GM21423 (cell line): ENCODE results near the gene BRPF1.
A peak's percentile ranks its signal among the peaks of the same experiment; 100 is the strongest.
"Not testable (repeated sequence)": the region's sequence is repeated elsewhere in the genome, so short reads cannot be mapped to it uniquely, and the experiment has no call there.

Experiments
- ATAC-seq: cut with Tn5 transposase; IDR thresholded peaks from one replicate; pipeline ENCODE4 v1.9.1; 2021; ENCODE audit warnings: mild to moderate bottlenecking, moderate library complexity; ENCODE audit not compliant: unreplicated experiment

BRPF1 gene

DNA sequence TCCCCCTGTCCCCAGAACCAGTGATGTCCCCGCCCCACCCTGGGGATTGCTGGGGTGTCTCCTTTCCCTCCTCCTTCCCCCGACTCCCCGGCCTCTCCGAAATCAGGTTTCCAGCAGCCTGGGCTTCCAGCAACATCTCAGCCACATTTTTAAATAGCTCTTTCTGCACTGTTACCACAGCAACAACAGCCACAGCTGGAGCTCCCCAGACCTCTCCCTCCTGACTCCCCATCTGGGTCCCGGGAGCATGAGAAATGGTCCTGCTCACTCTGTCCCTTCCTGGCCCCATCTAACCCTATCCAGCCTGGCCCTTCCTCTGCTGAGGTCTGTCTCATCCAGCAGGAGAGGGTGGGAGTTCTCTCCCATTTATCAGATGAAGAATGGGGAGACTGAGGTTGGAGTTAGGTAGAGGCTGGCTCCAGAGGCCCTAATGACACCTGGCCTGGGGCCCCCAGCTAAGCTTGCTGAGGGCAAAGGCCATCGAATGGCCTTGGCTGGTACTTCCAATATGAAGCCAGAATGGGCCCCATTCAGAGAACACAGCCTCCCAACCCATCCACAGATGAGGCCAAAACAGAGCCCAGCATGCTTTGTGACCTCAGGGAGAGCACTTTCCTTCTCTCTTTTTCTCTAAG lies 36.7 kb downstream of the BRPF1 start:
- ATAC-seq = no peak

DNA sequence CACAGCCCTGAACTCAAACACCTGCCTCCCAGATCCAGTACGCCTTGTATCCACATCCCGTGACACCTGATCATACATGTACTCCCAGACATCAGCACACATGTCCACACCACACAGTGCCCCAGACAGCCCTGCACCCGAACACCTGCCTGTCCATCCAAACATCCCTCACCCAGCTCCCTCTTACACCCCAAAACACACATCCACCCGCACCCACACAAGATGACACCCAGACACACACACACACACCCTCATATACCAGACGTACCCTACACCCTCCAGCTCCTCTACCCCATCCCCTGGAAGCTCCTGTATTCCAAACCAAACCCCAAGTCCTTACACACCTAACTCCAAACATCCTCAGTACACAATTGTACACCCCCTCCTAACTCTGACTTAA lies 37.5 kb downstream of the BRPF1 start:
- ATAC-seq = no peak

DNA sequence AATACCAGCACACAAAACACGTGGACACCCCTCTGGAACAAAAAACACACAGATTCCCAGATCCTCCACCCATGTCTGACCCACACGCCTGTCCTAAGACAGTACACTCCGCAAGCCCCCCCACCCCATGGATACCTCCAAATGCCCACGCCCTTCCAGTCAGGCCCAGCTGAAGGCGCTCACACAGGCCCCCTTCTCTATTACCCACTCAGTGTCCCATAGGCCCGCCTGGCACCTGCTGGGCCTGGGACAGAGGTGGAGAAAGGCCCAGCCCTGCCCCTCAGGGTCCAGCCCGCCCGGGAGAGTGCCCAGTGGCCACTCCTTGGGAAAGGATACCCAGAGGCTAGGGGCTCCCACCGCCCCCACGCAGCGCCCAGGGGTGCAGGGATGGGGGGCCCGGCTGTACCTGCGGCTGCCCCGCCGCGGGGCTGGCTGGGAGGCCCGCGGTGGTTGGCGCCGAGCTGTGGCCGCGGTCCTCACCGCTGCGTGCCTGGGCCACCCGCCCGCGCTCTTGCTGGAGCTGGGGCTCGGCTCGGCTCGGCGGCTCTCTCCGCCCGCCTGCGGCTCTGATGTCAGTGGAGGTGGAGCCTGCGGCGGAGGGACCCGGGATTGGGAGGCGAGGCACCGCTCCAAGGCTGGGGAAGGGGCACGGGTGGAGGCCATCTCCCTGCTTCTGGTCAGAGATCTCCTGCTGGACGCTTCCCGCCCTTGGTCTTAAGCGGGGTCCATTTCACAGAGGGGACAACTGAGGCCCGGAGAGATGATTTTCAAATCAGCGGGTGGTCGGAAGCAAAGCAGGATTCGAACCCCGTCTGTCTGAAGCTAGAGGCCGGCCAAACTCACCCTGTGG lies 38.1 kb downstream of the BRPF1 start, which contains the start of gene CAMK1:
Gene CAMK1, minus strand, starts transcription at position 522 of the 850 bp plus-strand sequence. CDS start 2,198 bp downstream, outside the sequence.
- ATAC-seq = peak; percentile 62

DNA sequence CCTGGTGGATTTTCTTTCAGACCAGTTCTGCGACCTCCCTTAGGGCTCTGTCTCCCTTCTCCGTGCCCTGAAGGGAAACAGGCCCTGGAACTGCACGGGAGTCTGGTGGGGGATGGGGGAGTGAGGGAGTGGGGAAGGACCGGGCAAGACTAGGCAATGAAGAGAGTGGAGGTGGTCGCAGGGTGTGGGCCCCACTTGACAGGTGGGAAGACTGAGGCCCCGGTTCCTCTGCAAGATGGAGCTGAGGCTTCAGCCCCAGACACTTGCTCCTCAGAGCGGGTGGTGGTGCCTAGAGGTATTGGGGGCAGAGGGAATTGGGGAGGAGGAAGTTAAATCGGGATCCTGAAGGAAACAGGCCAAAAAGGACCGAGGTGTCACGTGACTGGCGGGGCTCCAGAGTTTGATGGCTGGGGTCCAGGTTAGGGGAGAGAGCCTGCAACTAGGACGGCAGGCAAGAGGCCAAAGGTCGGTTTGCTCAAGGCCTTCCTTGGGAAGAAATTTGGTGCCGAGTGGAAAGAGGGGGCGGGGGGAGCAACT lies 38.8 kb downstream of the BRPF1 start:
- ATAC-seq = no peak

DNA sequence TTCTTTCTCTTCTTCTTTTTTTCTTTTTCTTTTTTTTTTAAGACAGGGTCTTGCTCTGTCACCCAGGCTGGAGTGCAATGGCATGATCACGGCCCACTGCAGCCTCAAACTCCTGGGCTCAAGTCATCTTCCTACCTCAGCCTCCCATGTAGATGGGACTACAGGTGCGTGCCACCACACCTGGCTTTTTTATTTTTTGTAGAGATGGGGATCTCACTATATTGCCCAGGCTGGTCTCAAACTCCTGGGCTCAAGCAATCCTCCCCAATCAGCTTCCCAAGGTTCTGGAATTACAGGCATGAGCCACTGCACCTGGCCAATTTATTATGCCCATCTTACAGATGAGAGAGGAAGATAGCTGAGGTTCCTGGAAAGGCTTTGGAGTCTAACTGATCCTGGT lies 39.5 kb downstream of the BRPF1 start:
- not testable (repeated sequence) for ATAC-seq

DNA sequence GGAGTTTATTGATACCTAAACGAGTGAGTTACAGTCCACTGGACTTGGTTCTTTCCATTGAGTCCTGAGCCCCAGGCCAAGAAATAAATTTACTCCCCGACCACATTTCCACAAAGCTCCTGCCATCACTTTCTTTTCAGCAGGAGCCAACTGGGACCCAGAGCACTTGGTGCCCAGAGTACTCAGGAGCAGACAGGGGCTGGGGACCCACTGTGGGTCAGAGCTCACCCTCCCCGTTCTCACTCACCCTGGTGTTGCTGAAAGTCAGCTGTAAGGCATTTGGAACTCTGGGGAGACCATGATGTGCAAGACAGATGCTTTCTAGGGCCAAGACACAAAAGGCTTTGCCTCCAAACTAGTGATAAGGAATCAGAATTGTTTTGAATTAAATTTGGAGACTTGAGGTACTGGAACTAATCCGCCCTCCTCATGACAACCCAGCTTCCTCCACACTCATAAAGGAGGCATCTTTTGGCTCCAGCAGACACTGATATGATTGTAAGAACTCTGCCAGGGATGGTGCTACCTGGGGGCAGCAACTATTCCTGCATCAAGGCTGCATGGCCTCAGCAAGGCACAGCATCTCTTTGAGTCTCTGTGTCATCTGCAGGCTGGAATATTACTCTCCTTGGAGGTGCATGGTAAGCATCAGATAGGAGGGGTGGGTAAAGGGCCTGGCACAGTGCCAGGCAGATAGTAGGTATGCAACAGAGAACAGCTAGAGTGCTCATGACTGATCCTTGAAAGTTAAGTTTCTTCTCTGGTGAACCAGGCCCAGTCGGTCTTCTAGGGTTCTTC lies 45.6 kb downstream of the BRPF1 start:
- ATAC-seq = no peak

DNA sequence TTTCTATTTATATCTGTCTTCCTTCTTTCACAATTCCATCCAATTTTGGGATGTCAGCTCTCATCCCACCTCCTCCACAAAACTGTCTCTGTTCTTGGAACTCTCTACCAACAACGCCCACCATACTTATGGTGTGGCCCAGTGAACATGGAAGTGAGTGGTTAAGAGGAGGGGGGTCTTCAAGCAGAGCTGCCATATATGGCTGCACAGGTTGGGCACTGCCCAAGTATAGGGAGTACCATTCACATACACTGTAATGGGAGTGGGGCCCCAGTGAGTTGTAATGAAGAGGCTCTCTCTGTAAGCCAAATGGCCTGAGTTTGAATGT lies 46.1 kb downstream of the BRPF1 start:
- no peak for ATAC-seq

DNA sequence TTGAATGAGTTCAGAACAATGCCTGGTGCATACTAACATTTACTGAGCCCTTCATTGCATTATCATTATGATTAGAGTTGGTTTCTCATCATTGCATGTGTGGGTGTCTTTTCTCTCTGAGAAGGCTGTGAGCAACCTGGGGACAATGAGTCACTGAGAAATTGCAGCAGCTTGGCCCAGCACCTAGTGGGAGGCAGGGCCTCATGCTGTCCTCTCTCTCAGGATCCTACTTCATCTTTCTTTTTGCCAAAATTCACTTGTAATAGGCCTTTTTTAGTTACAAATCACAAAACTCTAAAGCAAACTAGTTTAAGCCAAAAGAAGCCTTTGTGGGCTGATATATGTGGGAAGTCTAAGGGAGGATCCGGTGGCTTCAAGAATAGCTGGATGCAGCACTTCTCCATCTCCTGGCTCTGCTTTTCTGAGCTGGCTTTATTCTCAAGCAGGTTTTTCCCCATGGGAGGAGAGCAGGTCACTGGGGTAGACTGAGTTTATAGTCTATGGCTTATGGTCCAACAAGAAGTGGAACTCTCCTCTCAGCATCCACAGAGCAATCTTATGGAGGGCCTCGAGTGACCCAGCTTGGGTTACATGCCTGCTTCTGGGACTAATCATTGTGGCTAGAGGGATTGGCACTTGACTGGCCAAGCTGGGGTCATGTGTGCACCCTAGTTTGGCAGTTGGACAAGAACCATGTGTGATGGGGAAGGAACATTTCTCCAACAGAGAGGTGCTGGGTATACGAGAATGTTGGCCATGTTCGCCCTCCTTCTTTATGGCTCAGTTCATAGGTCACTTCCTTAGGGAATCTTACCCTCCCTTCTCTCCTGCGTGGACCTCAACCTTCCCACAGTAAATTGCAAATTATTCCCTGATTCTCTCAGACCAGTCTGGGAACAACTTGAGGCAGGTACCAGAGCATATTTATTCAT lies 46.9 kb downstream of the BRPF1 start:
- ATAC-seq = no peak

DNA sequence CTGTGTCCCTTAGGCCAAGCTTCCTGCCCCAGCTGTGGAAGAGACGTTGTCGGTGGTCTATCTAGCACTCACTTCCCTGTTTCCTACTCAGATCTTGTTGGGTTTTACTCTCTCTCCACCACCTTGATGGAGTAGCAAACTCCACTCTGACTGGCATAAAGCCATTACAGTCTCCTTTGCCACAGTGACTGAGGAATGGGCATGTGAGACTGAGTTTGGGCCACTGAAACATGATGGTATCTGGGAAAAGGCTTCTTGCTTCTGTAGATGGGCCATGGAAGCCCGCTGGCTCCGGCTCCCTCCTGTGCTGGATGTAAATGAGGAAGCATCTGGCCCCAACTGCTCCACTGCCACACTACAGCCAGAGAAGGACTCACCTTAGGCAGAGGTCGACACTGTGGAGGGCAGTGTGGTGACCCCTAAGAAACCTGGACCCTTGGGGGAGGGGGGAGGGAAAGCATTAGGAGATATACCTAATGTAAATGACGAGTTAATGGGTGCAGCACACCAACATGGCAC lies 47.6 kb downstream of the BRPF1 start:
- no peak for ATAC-seq

DNA sequence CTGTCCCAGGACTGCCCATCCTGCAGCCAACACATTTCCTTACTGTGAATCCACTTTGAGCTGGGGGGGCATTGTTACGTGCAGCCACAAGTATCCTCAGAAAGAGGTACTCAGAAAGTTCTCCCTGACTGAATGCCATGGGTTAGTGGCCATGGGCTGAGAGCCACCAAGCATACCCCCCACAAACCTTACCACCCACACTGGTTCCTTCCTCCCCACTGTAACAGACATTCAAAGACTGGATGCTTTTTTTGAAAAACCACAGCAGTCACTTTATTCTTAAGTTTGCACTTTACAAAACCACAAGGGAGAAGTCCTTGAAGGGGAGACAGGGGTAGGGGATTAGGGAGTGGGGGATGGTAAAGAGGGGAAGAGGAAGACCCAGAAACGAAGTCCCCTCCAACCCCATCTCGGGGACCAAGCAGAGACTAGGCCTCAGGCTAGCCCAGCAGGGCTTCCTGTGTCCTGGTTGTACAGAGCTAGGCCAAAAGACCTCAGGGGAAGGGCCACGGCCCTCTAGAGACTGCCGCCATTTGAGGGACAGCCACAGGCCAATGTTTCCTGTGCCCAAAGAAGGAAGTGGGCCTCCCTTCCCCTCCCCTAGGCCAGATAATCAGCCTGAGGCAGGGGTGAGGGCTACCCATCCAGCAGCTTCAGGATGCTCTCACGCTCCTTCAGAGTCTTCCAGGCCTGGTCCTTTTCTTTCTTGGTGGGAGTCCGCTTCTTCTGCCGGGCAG lies 48.4 kb downstream of the BRPF1 start:
- ATAC-seq = peak; percentile 66

DNA sequence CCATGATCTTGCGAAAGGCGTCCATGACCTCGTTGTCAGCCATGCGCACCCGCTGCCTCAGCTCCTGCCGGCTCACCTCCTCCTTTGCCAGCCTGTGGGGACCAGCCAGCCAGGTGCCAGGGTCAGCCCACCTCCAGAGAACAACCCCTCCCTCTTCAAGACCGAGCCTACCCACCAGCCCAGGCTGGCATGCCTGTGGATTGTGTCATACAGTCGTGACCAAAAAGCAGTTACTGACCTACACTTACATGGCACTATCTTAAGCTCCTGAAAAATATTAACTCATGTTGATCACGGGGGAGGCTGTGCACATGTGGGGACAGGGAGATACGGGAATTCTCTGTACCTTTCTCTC lies 48.9 kb downstream of the BRPF1 start:
- no peak for ATAC-seq

DNA sequence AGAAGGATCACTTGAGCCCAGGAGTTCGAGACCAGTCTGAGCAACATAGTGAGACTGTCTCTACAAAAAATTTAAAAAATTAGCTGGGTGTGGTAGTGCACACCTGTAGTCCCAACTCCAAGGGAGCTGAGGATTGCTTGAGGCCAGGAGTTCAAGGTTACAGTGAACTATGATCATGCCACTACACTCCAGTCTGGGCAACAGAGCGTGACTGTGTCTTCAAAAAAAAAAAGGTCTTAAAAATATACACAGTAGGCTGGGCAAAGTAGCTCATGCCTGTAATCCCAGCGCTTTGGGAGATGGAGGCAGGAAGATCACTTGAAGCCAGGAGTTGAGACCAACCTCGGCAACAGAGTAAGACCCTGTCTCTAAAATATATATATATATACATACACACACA lies 49.4 kb downstream of the BRPF1 start:
- no peak for ATAC-seq

DNA sequence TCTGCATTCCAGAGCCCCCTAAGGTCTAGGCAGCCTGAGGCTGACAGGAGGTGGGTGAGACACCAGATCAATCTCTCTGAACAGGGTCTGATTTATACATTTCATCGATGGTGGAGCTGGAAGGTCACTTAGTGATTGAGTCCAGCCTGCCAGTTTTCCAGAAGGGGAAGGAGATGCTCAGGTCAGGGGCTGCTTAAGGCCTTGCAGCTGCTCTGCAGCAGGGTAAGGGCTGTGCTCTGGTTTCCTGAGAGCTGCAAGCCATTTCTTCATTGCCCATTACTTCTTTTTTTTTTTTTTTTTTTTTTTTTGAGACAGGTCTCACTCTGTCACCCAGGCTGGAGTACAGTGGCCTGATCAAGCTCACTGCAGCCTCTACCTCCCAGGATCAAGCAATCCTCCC lies 50.0 kb downstream of the BRPF1 start:
- no peak for ATAC-seq

DNA sequence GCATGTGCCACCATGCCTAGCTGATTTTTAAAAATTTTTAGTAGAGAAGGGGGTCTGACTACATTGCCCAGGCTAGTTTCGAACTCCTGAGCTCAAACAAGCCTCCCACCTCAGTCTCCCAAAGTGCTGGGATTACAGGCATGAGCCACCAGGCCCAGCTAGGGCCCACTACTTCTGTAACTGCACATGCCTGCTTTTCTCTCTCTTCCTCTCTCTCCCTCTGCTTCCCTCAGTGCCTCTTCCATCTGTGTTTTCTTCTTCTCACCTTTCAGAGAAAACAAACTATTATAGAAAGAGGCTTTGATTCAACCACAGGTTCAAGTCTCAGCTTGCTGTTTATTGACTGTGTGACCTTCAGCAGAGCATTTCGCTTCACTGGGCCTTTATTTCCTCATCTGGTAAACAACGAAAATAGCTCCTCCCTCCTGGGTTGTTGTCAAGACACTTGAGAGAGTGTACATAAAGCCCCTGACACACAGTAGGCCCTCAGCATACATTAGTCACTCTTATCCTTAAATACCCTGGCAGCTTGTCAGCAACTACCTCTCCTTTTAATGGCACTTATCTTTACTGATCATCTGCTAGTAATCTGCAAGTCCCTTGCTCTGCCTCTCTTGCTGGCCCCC lies 50.6 kb downstream of the BRPF1 start:
- ATAC-seq = no peak

DNA sequence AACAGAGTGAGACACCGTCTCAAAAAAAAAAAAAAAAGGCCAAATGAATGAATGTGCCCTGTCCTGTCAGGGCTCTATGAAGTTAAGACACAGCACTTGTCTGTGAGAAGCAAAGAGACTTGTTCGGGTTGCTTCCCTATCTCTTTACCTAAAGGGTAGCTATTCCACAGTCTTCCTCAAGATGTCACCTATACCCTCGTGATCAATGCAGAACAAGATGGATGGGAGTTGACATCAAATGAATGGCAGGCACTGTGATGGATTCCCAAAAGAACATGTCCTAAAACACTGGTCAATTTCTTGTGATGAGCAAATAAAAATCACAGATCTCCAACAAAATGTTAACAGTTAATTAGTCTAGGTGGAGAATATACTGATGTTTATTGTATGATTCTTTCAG lies 51.2 kb downstream of the BRPF1 start:
- no peak for ATAC-seq

DNA sequence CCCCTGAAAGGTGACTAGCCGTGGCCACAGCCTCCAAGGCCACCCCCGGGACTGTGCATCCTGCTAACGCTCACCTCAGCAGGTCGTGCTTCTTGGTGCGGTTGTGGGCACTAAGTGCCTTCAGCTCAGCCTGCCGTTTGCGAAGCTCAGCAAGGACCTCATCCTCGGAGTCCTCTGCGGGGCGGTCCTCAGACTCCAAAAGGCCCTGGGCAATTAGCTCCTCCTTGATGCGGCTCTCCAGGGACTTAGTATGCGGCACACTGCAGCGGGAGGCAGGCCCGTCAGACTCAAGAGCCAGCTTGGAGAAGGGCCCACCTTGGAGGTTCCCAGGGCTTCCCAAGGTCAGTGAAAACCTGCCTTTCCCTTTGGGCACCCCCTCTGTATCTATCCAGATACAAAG lies 52.4 kb downstream of the BRPF1 start:
- ATAC-seq = no peak

DNA sequence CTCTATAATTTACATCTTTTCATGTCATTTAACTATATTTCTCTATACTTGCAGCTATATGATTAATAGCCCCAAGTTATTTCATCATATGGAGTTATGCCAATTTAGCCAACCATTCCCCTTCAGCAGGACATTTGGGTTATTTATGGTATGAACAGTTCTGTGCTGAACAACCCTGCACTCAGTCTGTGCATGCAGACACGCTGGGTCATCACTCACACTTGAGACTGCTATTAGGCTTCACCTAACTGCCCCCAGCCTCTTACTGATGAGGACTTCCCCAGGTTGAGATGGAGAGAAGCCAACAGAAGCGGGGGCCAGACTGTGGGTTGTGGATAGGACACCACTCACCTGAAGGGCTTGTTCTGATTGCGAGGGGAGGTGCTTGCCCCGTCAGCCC lies 53.4 kb downstream of the BRPF1 start:
- ATAC-seq = no peak

DNA sequence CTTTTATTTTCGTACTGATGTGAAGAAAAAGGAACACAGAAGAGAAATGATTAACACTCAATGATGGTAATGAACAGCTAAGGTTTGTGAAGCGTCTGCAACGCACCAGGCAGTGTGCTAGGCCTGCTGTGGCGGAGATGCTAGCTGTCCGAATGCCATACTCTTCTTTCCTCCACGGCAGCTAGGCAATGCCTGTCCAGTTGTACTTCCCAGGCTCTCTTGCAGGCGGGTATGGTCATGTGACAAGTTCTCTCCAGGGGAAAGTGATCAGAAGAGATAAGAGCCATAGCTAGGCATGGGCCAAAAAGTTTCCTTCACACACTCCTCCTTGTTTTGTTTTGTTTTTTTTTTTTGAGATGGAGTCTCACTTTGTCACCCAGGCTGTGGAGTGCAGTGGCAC lies 54.1 kb downstream of the BRPF1 start:
- ATAC-seq = no peak

DNA sequence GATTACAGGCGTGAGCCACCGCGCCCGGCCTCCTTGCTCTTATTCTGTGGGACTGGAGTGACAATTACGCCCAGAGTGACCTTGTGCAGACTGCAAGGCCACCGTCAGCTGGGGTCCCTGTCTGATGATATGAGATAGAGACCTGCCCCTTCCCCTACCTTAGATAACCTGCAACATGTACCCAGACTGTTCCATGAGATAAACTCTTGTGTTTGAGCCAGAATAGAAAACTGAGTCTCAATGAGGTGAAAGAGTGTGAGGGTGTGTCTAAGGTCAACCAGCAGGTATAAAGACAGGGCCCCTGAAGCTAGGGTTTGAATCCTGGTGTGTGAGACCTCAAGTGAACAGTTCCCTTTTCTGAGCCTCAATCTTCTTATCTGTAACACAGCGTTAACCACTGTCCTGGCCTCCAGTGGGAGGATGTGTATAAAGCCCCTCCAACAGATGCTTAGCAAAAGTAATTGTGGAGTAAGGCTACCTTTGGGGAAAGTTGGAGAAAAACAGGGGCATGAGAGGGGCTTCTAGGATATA lies 54.7 kb downstream of the BRPF1 start:
- ATAC-seq = no peak
